GM11168 (cell line): Measurements from ENCODE around the gene NOL4.

Experiments used
- in situ Hi-C: fragments of 300-500 bp; cut with MboI; formaldehyde crosslinking; loops from one replicate; pipeline ENCODE4 v1.12.0; 2022; ENCODE audit warnings: low sequenced_read_pairs; ENCODE audit not compliant: unreplicated experiment

NOL4 gene

DNA sequence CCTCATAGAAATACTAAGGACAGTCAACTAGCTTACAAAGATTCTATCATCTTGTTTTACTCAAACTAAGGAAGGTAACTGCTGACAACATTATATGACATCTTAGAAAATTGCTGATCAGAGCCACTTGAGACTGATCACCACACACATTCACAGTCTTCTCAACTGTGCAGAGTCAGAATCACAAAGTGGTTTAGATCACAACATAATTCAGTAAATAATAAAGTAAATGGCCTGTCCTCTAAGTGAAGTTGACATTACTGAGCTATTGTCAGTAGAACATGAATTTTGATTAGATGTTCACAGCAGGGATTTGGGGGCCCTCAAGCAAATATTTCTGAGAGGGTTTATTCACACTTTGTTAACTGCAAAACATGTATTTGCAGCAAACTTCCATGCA lies 28.5 kb downstream of the NOL4 start:
- in situ Hi-C loops = no loop called here

DNA sequence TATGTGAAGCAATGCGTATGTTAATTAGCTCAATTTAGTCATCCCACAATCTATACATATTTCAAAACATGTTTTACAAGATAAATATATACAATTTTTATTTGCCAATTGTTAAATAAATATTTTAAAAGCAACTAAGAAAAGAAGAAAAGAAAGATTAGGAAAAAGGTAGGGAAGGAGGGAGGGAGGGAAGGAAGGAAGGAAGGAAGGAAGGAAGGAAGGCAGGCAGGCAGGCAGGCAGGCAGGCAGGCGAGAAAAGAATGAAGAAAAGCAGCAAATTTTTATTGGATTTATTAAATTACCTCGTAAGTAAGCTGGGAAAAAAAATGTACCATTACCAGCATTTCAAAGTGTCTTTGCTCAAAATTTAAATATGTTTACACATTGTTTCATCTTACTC lies 30.5 kb downstream of the NOL4 start:
- in situ Hi-C loops = no loop called here

DNA sequence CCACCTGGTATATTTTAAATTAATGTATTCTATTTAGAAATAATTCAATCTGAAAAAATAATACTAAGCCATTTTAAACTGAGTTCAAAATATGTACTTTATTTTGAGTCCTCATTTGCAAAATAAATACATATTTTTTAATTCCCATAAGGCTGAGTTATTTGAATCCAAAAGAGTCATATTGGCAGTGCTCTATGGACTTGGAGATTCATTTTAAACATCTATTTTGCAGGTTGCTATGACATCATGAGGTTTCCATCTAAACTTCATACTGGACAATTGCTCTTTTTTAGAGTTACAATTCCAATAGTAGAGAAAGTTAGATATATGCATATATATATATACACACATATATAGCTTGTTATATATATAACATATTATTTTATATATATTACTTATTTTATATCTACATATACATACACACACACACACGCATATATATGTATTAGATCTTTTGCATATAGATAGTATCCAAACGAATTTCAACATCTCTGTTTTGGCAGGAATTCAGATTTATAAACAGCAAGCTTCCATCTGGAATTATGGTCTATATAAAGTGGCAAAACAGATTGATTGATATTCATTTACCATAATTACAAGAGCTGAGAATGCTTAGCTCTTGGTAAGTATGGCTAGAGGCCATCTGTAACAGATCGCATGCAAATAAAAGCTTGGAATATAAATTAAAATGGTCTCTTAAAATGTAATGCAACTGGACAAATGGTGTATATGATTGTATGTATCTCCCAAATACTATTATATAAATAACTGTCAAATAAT lies 34.9 kb downstream of the NOL4 start:
- in situ Hi-C loops = no loop called here
